Bronchial epithelial cell (primary cell): ENCODE data around the gene AOX1. TPM values are rescaled to one million over a fixed set of nuclear protein-coding genes. Genes with fewer than 3 reads are reported as not detected.

Experiments
- DNase-seq: peaks from one replicate; pipeline ENCODE4 v3.0.0-alpha.2; 2010; ENCODE audit warnings: low read depth
- FAIRE-seq: peaks from 2 replicates; lab custom pipeline; 2011; peaks lifted over from hg19 to GRCh38; lab: Jason Lieb, UNC
- H3K27me3 ChIP-seq: 2 replicates; pipeline ENCODE4 v1.5.1; 2011; ENCODE audit warnings: low read length; ENCODE audit not compliant: control insufficient read depth, insufficient read depth
- H3K36me3 ChIP-seq: 2 replicates; pipeline ENCODE4 v1.5.1; 2011; ENCODE audit warnings: low read length; ENCODE audit not compliant: control insufficient read depth, insufficient read depth
- H3K4me3 ChIP-seq: 2 replicates; pipeline ENCODE4 v1.5.1; 2011; ENCODE audit warnings: mild to moderate bottlenecking, low read depth, low read length, control low read depth
- total RNA-seq: library from RNA; depleted of rRNA; stranded (reverse); fragments of >200 nt; gene quantifications from 2 replicates; pipeline ENCODE4 v1.2.1, GENCODE V29; 2014
- TF ChIP-seq, protein P1 (sequence below): IDR thresholded peaks from 2 replicates; pipeline ENCODE4 v1.5.1; 2011; ENCODE audit warnings: mild to moderate bottlenecking, moderate library complexity, low read length, control low read depth, inconsistent platforms; ENCODE audit not compliant: insufficient read depth, severe bottlenecking

AOX1 gene
- total RNA-seq, 1 donor from 2014 or later = 8.4 TPM

GRCh38 chr2:200658278-200658864 is 72.6 kb downstream of the AOX1 start:
- H3K4me3 ChIP-seq = no peak overlapping the region
- no peaks in the 10 kb centered on the region for H3K36me3 ChIP-seq
- TF ChIP-seq, protein P1, sequence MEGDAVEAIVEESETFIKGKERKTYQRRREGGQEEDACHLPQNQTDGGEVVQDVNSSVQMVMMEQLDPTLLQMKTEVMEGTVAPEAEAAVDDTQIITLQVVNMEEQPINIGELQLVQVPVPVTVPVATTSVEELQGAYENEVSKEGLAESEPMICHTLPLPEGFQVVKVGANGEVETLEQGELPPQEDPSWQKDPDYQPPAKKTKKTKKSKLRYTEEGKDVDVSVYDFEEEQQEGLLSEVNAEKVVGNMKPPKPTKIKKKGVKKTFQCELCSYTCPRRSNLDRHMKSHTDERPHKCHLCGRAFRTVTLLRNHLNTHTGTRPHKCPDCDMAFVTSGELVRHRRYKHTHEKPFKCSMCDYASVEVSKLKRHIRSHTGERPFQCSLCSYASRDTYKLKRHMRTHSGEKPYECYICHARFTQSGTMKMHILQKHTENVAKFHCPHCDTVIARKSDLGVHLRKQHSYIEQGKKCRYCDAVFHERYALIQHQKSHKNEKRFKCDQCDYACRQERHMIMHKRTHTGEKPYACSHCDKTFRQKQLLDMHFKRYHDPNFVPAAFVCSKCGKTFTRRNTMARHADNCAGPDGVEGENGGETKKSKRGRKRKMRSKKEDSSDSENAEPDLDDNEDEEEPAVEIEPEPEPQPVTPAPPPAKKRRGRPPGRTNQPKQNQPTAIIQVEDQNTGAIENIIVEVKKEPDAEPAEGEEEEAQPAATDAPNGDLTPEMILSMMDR = peak; percentile 38
- FAIRE-seq (no peak), DNase-seq (no peak)
- no peaks in the 10 kb centered on the region for H3K27me3 ChIP-seq

- Histone ChIP-seq H3K27me3 (no peaks in the 10 kb centered on the region), H3K4me3 (no peak overlapping the region), H3K36me3 (no peaks in the 10 kb centered on the region)
- TF ChIP-seq, protein P1 = no peak
- DNase-seq = no peak
- FAIRE-seq = no peak
Measured at GRCh38 chr2:200659410-200659809, 73.6 kb downstream of the AOX1 start.

DNA sequence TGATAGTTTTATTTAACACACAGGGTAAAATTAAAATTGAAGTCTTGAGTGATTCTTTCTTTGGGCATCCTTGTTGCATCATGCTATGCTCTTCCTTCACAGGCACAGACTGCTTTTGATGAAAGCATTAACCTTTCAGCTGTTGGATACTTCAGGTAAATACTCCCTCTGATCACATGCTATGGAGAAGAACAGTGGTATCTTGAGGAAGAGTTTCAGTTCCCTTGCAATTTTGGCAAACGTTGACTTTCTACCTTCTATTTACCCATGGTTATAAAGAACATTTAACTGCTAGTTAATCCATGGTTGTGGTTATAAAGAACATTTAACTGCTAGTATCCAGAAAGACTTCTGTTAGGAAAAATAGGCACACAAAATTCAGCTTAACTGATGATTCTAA is 75.7 kb downstream of the AOX1 start:
- no peak for FAIRE-seq
- Histone ChIP-seq H3K4me3 (no peak overlapping the region), H3K27me3 (no peaks in the 10 kb centered on the region), H3K36me3 (no peaks in the 10 kb centered on the region)
- TF ChIP-seq, protein P1 = no peak
- DNase-seq = no peak

- no peak for FAIRE-seq
- TF ChIP-seq, protein P1 = no peak
- Histone ChIP-seq H3K4me3 (no peak overlapping the region), H3K27me3 (no peaks in the 10 kb centered on the region), H3K36me3 (no peaks in the 10 kb centered on the region)
- DNase-seq = peak; percentile 92
Measured at GRCh38 chr2:200662727-200663126, 76.9 kb downstream of the AOX1 start.

DNA sequence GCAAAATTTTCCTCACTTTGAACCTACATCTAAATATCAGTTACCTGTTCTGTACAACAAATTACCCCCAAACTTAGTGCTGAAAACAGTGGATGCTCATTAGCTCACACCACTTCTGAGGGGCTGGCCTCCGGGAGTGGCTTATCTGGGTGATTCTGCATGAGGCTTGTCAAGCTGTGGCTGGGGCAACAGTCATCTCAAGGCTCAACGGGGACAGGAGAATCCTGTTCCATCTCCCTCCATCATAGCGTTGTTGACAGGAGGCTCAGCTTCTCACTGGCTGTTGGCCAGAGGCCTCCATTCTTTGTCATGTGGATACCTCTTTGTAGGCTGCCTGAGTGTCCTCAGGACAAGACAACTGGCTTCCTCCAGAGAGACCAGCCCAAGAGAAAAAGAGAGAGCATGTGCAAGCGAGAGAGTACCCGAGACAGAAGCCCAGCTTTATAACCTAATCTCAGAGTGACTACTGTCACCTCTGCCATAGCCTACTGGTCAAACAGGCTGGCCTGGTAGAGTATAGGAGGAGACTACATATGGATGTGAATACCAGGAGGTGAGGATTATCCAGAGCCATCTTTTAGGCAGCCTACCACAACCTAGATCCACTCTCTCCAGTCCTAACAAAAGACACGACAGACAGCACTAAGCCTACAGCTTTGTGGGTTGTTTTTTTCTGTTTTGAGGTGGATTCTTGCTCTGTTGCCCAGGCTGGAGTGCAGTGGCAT is 79.1 kb downstream of the AOX1 start:
- Histone ChIP-seq H3K4me3 (no peak overlapping the region), H3K27me3 (no peaks in the 10 kb centered on the region), H3K36me3 (no peaks in the 10 kb centered on the region)
- TF ChIP-seq, protein P1 = no peak
- peak; percentile 72 for FAIRE-seq
- no peak for DNase-seq
